GM18507 (cell line): ENCODE measurements around the gene KRTAP19-6.
"Not testable (repeated sequence)": the region's sequence is repeated elsewhere in the genome, so short reads cannot be mapped to it uniquely, and the experiment has no call there.

Experiments
- DNase-seq: peaks from one replicate; pipeline ENCODE4 v3.0.0; 2011; ENCODE audit warnings: low read depth; ENCODE audit not compliant: insufficient read length; ENCODE audit errors: extremely low spot score
- FAIRE-seq: peaks from 2 replicates; lab custom pipeline; 2011; peaks lifted over from hg19 to GRCh38; lab: Jason Lieb, UNC

KRTAP19-6 gene

GRCh38 chr21:30541764-30542163 is at the start of gene KRTAP19-6:
Gene KRTAP19-6, minus strand, starts transcription at chr21:30541864. Its CDS starts 31 bp downstream, at chr21:30541833.
- FAIRE-seq: no peak
- DNase-seq: no peak

- FAIRE-seq (no peak), DNase-seq (no peak)
Measured at GRCh38 chr21:30590297-30590696, 48.6 kb upstream of the KRTAP19-6 start, which contains the start of gene KRTAP22-2. Gene KRTAP22-2, minus strand, starts transcription at chr21:30590397.

GRCh38 chr21:30582870-30583269 is 41.2 kb upstream of the KRTAP19-6 start:
- DNase-seq (no peak), FAIRE-seq (no peak)

GRCh38 chr21:30580132-30580531 is 38.5 kb upstream of the KRTAP19-6 start:
- DNase-seq (no peak), FAIRE-seq (no peak)

GRCh38 chr21:30579346-30579745 is 37.7 kb upstream of the KRTAP19-6 start:
- FAIRE-seq (no peak), DNase-seq (no peak)

- FAIRE-seq (no peak), DNase-seq (no peak)
Measured at GRCh38 chr21:30577766-30578165, 36.1 kb upstream of the KRTAP19-6 start.

GRCh38 chr21:30567617-30568016 is 26.0 kb upstream of the KRTAP19-6 start:
- DNase-seq (no peak), FAIRE-seq (no peak)

GRCh38 chr21:30563630-30564029 is 22.0 kb upstream of the KRTAP19-6 start:
- no peak for FAIRE-seq

GRCh38 chr21:30563072-30563471 is 21.4 kb upstream of the KRTAP19-6 start:
- FAIRE-seq (no peak), DNase-seq (no peak)

More at GRCh38 chr21:30563630-30564029, 22.0 kb upstream of the KRTAP19-6 start:
- DNase-seq: no peak

GRCh38 chr21:30561957-30562356 is 20.3 kb upstream of the KRTAP19-6 start:
- FAIRE-seq (no peak), DNase-seq (no peak)

- DNase-seq (no peak), FAIRE-seq (no peak)
Measured at GRCh38 chr21:30561264-30561895, 19.7 kb upstream of the KRTAP19-6 start, which contains the start of gene KRTAP19-7. Gene KRTAP19-7, minus strand, starts transcription at chr21:30561314. Its CDS starts 25 bp downstream, at chr21:30561289.

- no peak for DNase-seq
- no peak for FAIRE-seq
Measured at GRCh38 chr21:30555095-30555494, 13.4 kb upstream of the KRTAP19-6 start.

GRCh38 chr21:30552782-30553181 is 11.1 kb upstream of the KRTAP19-6 start:
- FAIRE-seq (no peak), DNase-seq (no peak)

- FAIRE-seq (no peak), DNase-seq (no peak)
Measured at GRCh38 chr21:30518876-30519275, 22.8 kb downstream of the KRTAP19-6 start.

GRCh38 chr21:30515681-30516080 is 26.0 kb downstream of the KRTAP19-6 start:
- DNase-seq: no peak
- FAIRE-seq: no peak

GRCh38 chr21:30505621-30506205 is 36.0 kb downstream of the KRTAP19-6 start:
- FAIRE-seq, DNase-seq: not testable (repeated sequence)

- DNase-seq: no peak
- FAIRE-seq: no peak
Measured at GRCh38 chr21:30502041-30502440, 39.6 kb downstream of the KRTAP19-6 start, which contains the start of gene KRTAP19-5. Gene KRTAP19-5, minus strand, starts transcription at chr21:30502141. Its CDS starts 51 bp downstream, at chr21:30502090.

- no peak for FAIRE-seq
- DNase-seq: no peak
Measured at GRCh38 chr21:30497065-30497464, 44.6 kb downstream of the KRTAP19-6 start, which contains the start of gene KRTAP19-4. Gene KRTAP19-4, minus strand, starts transcription at chr21:30497165. Its CDS starts 55 bp downstream, at chr21:30497110.

GRCh38 chr21:30491963-30492428 is 49.7 kb downstream of the KRTAP19-6 start, which contains the start of gene KRTAP19-3:
Gene KRTAP19-3, minus strand, starts transcription at chr21:30492013. Its CDS starts 56 bp downstream, at chr21:30491957.
- DNase-seq: no peak
- FAIRE-seq: no peak
